NCI-H446 (cell line): ENCODE results near the gene PSMB11.

Source experiments
- DNase-seq, 2 experiments: peaks; one replicate each; lab custom pipeline; 2025; lab: John Stamatoyannopoulos, UW

PSMB11 gene

GRCh38 chr14:23043754-23044153, 1.7 kb downstream of the PSMB11 start:
- no peak for DNase-seq

- no peak for DNase-seq
Observed at GRCh38 chr14:23044840-23045239, 2.8 kb downstream of the PSMB11 start.

GRCh38 chr14:23045419-23046357, 3.7 kb downstream of the PSMB11 start:
- DNase-seq, result no peak

GRCh38 chr14:23047034-23047634, 5.1 kb downstream of the PSMB11 start:
- no peak for DNase-seq

GRCh38 chr14:23047751-23048693, 6.0 kb downstream of the PSMB11 start:
- DNase-seq, result no peak

- no peak for DNase-seq
Observed at GRCh38 chr14:23049011-23049410, 7.0 kb downstream of the PSMB11 start.

- no peak for DNase-seq
Observed at GRCh38 chr14:23051141-23052057, 9.4 kb downstream of the PSMB11 start.

- DNase-seq, result no peak
Observed at GRCh38 chr14:23052182-23052623, 10.2 kb downstream of the PSMB11 start.

GRCh38 chr14:23052671-23053070, 10.7 kb downstream of the PSMB11 start:
- DNase-seq, result no peak

- DNase-seq, result no peak
Observed at GRCh38 chr14:23053426-23053825, 11.4 kb downstream of the PSMB11 start.

- DNase-seq, result no peak
Observed at GRCh38 chr14:23054000-23054811, 12.2 kb downstream of the PSMB11 start.

GRCh38 chr14:23055147-23055550, 13.1 kb downstream of the PSMB11 start:
- no peak for DNase-seq

- DNase-seq, result no peak
Observed at GRCh38 chr14:23055621-23056144, 13.7 kb downstream of the PSMB11 start.

- DNase-seq, result no peak
Observed at GRCh38 chr14:23056145-23056955, 14.3 kb downstream of the PSMB11 start.

GRCh38 chr14:23056956-23057756, 15.1 kb downstream of the PSMB11 start, which contains the start of gene CDH24:
CDH24 (minus strand) TSS chr14:23057520; CDS start chr14:23055733, 1,787 bp downstream.
- DNase-seq, result no peak

- no peak for DNase-seq
Observed at GRCh38 chr14:23057757-23058653, 16.0 kb downstream of the PSMB11 start.
